Endothelial cell of umbilical vein (primary cell): ENCODE data around the gene ZBTB4.

Source experiments
- CTCF ChIP-seq, 2 donors: IDR thresholded peaks; 1 replicate in 1 of 2; 2 replicates in 1 of 2; pipeline ENCODE4 v1.5.1; 2011; ENCODE audit warnings: low read length in 2 of 2, mild to moderate bottlenecking in 2 of 2, moderate library complexity in 2 of 2, control low read depth in 1 of 2, inconsistent platforms in 1 of 2, low read depth in 1 of 2; ENCODE audit not compliant: insufficient read depth in 1 of 2; ENCODE audit errors: extremely low read depth in 1 of 2
- EZH2 ChIP-seq: IDR thresholded peaks from 2 replicates; pipeline ENCODE4 v1.6.1; 2012; ENCODE audit warnings: borderline replicate concordance, low read depth, mild to moderate bottlenecking, moderate library complexity, low read length, inconsistent platforms; ENCODE audit not compliant: severe bottlenecking
- FOS ChIP-seq: IDR thresholded peaks from 2 replicates; pipeline ENCODE4 v1.6.1; 2011; ENCODE audit warnings: mild to moderate bottlenecking, low read length, moderate library complexity, borderline replicate concordance; ENCODE audit not compliant: insufficient read depth
- GATA2 ChIP-seq: IDR thresholded peaks from 2 replicates; pipeline ENCODE4 v1.7.0; 2011; ENCODE audit warnings: low read depth, mild to moderate bottlenecking, moderate library complexity, mixed read lengths, low read length; ENCODE audit not compliant: insufficient read length, insufficient read depth
- JUN ChIP-seq: IDR thresholded peaks from 2 replicates; pipeline ENCODE4 v1.6.1; 2011; ENCODE audit warnings: borderline replicate concordance, low read depth; ENCODE audit not compliant: insufficient read length, insufficient read depth
- MYC ChIP-seq: IDR thresholded peaks from one replicate; pipeline ENCODE4 v1.6.1; 2011; ENCODE audit warnings: mild to moderate bottlenecking, low read depth, low read length
- POLR2A ChIP-seq: IDR thresholded peaks from 2 replicates; pipeline ENCODE4 v1.6.1; 2012; ENCODE audit warnings: low read depth, mild to moderate bottlenecking, control low read depth, low read length
- POLR2AphosphoS5 ChIP-seq: IDR thresholded peaks from 2 replicates; pipeline ENCODE4 v1.6.1; 2012; ENCODE audit warnings: low read depth, mild to moderate bottlenecking, control low read depth, low read length, moderate library complexity; ENCODE audit not compliant: insufficient read depth
- TF ChIP-seq, protein P1 (sequence below): IDR thresholded peaks from 2 replicates; pipeline ENCODE4 v1.6.1; 2011; ENCODE audit not compliant: insufficient read depth, insufficient read length

DNA sequence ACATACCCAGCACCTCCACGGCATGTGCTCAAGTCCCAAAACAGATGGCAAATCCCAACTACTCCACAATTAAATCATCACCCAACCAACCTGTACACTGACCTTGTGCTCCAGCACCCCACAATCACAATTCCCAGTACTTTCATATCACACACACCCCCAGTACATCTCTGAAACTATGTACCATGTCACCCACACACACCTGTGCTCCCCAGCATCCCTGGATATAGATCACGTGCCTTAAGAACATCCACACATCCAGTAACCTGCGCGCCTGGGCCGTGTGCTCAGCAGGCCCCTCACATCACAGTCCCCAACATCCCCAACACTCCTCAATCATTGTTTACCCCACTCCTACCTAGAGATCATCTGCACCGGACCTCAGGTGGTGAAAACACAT, 69.7 kb downstream of the ZBTB4 start:
- TF ChIP-seq CTCF (IDR thresholded peaks at IDR 0.05; ENCODE audit: extremely low read depth in 1 of 2, insufficient read depth in 1 of 2, low read depth in 1 of 2, low read length in 2 of 2) (no peak), EZH2 (no peak), POLR2AphosphoS5 (no peak), JUN (no peak), MYC (no peak), POLR2A (no peak), GATA2 (no peak), FOS (no peak)
- TF ChIP-seq, protein P1, sequence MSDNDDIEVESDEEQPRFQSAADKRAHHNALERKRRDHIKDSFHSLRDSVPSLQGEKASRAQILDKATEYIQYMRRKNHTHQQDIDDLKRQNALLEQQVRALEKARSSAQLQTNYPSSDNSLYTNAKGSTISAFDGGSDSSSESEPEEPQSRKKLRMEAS: no peak
